GM21360 (cell line): ENCODE results near the gene FZR1.
"Not testable (repeated sequence)": the region's sequence is repeated elsewhere in the genome, so short reads cannot be mapped to it uniquely, and the experiment has no call there.

Experiments
- ATAC-seq: cut with Tn5 transposase; IDR thresholded peaks from one replicate; pipeline ENCODE4 v1.9.1; 2021; ENCODE audit warnings: mild to moderate bottlenecking, moderate library complexity; ENCODE audit not compliant: unreplicated experiment

FZR1 gene

DNA sequence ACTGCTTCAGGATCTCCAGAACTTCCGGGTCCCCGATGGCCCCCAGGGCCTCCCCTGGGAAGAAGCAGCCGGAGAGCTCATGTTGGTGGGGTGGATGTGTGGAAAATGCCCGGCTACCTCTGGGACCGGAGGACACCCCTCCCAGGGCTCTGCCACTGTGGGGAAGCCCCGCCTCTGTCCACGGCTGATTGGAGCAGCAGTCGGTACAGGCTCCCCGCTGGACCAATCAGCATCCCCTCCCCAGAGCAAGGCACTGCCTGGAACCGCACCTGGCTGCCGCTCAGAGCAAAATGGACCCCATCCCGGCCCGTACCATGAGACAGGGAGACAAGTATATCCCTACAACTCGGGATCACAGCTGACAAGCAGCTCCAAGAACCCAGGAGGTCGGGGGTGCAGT, 12.1 kb upstream of the FZR1 start:
- no peak for ATAC-seq

DNA sequence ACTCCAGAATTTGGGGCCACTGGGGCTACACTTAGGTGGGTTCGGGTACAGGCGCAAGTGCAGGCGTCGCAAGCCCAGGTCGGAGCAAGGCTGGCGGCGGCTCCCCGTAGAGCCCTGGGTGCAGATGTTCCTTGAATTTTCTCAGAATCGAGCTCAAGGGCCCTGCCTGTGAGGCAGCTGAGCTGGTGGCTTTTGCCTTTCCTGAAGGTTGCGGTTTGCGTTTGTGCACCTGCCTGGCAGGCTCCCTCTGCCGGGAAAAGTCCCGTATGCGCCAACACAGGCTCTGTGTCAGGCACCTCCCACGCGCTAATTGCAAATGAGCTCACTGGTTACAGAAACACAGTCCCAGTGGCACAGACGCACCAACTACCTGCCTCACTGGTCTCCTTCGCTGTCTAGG, 11.6 kb upstream of the FZR1 start:
- ATAC-seq: no peak

DNA sequence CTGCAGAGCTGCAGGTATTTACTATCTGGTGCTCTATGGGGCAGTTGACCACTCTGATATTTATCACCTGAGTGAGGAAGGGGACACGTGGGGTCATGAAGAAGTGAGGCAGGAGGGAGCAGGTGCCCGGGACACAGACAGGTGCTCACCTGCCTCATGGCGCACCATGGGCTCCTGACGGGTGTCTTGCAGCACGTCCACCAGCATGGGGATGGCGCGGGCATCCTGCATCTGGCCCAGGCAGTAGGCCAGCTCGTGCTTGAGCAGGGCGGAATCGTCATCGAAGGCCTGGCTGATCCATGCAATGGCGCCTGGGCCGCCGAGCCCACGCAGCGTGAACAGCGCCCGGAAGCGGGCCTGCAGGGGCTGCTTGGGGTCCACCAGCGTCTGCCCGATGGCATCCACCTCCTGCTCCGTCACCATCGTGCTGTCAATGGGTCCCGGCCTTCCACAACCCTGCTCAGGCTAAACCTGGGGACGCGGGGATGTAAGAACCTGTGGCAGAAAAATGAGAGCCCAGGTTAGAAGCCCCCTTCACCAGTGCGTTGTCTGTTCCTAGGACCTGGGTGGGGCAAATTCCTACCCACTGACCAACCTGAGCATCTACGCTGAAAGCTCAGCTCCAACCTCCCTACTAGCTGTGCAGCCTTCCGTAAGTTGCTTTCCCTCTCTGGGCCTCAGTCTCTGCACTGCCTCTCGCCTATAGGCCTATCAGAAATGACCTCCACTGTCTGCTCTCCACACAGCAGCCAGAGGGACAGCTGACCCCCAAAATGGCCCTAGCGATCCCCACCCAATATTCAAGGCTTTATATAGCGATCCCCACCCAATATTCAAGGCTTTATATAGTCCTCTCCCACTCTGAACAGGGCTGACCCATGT, 9.5 kb upstream of the FZR1 start:
- ATAC-seq: no peak

DNA sequence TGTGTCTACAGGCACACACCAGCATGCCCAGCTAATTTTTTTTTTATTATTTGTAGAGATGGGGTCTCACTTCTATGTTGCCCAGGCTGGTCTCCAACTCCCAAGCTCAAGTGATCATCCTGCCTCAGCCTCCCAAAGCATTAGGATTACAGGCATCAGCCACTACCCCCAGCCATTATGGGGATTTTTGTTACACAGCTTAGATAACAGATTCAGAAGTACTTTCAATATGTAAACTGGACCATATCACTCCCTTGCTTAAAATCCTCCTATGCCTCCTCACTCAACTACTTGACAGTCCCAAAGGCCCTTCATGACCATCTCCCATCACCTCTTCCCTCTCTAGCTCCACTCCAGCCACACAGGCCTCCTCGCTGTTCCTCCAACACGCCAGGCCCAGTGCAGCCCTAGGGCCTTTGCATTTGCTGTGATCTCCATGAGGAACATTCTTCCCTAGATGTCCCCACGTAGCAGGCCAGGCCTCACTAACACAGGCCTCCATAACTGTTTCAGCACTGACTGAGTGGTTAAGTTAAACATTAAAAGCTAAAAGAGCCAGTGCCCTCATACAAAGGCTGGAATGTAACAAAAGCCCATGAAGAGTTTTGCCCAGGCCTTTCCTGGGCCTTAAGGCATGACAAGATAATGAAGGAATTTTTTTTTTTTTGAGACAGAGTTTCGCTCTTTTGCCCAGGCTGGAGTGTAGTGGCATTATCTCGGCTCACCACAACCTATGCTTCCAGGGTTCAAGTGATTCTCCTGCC, 8.2 kb upstream of the FZR1 start:
- ATAC-seq: no peak

DNA sequence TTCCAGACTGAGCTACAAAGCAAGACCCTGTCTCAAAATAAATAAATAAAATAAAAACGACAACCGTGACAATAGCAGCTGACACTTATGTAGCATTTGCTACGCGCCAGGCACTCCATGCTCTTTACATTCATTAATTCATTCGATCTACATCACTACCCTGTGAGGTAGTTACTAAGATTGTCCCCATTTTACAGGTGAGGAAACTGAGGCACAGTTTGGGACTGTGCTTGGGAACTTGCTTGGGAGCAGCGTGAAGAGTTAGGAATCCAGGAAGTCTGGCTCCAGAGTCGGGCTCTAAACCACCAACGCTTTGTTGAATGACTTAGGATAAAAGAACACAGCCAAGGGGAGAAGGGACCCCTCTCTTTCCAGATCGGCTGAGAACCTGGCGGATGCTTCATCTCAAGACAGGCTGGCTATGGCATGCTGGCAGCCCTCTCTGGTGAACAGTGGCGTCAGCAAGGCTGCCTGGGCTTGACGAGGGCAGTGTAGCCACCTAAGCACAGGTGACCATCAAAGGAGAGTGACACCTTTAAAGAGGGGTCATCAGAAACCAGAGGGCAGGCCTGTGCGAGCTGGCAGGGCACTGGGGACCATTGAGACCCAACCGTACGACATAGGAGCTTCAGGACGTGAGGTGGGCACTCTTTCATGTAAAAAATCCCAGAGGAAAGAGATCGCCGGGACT, 6.2 kb upstream of the FZR1 start:
- no peak for ATAC-seq

DNA sequence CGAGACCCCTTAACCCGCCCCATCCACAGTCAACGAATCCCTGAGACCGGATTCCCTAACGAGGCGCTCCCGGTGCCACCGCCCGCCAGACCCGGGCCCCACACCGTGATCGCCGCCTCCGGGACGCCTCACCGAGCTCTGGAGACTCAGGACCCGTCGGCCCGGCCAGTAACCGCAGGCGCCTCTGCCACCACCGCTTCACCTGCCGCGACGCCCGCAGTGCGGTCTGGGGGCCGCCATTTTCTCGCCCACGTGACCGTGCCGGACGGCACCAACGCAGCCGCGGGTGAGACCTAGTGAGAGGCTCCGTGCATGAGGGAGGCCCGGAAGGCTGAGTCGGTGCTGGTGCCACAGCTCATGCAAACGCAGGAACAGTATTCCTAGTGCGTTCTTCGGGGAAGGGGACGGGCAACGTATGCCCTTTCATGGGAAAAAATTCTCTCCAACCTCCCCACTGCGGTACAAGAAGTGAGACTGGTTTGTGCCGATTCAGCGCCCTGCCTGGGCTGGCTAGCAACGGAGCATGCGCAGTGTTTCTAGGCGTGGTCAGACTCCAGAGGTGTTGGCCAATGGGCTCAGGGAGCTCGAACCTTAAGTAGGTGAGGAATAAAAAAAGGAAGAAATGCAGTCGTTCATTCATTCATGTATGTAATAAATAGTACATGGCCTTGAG, 5.5 kb upstream of the FZR1 start, which contains the start of gene DOHH:
DOHH (minus strand) TSS at position 246 of the 673 bp plus-strand sequence. CDS start 3,860 bp downstream, outside the sequence.
- peak; percentile 82 for ATAC-seq

DNA sequence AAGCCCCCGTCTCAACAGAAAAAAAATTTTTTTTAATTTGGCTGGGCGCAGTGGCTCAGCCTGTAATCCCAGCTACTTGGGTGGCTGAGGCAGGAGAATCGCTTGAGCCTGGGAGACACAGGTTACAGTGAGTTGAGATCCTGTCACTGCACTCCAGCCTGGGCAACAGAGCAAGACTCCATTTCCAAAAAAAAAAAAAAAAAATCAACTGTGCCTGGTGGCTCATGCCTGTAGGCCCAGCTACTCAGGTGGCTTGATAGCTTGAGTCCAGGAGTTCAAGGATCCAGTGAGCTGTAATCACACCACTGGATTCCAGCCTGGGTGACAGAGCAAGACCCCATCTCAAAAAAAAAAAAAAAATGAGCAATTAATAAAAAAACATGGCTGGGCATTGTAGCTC, 4.3 kb upstream of the FZR1 start:
- no peak for ATAC-seq

DNA sequence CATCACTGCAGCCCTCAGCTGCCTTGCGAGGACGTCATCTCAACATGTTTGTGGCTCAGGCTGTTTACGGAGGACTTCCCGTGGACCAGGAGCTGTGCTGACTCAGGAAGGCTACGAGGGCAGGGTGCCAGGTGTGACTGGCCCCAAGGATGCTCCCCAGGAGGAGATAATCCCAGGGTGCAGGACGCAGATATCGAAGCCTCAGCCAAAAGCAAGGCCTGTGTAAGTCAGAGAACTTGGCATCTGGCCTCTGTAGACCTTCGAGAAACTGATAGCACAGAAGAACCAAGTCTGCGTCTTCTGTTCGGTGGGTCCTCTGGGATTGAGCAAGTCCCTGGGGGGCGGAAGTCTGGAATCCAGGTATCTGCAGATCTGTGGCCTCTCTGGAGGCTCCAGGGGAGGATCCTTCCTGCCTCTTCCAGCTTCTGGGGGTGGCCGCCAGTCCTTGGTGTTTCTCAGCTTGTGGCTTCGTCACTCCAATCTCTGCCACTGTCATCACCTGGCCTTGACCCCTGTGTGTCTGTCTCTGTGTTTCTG, 3.0 kb upstream of the FZR1 start:
- ATAC-seq: no peak

DNA sequence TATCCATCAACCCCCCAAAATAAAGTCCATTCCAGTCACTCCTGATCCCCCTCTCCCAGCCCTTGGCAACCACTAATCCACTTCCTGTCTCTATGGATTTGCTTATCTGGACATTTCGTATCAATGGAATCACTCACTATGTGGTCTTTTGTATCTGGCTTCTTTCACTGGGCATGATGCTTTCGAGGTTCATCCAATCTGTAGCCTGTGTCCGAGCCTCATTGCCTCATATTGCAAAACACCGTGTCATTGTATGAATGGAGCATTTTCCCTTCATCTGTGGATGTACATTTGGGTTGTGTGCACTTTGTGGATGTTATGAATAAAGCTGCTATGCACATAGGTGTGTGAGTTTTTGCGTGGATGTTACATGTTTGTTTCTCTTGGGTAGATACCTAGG, 1.4 kb upstream of the FZR1 start:
- ATAC-seq: no peak

DNA sequence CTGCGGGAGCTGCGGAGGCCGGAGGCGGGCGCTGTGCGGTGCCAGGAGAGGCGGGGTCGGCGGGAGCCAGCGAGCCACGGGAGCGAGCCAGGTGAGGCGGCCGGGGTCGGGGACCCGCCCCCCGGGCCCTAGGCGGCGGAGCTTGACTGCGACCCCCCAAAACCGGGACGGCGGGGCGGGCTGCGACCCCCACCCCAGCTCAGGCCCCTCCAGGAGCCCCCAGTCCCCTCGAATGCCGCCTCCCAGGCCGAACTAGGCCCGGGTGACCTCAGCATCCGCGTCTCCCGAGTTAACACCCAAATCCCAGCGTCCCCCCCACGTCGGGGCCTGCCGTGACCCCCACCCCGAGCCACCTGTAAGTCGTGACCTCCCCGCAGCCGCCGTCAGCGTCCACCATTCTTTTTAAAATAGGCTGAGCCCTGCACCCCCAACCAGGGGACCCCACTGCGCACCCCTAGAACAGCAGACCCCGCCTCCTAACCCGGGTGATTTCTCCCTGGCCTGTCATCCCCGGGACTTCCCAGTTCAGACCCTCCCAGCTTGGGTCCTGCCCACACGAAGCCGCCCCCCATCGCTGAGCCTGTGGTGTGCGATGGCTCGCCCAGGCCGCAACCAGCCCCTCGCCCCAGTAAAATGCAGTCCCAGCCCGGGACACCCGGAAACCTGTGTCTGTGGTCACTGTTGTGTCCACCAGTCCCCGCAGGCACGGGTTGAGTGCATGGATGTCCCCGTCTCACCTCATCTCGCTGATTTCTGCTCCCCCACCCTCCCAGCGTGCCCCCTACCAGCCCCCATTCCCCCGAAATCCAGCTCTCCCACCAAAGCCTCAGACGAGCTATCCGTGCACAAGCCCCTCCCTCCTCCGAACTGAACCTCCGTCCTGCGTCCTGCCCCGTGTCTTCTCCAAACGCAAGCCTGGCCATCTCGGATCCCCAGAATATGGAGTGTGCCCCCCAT, 551 bp downstream of the FZR1 start:
- ATAC-seq: peak; percentile 11

DNA sequence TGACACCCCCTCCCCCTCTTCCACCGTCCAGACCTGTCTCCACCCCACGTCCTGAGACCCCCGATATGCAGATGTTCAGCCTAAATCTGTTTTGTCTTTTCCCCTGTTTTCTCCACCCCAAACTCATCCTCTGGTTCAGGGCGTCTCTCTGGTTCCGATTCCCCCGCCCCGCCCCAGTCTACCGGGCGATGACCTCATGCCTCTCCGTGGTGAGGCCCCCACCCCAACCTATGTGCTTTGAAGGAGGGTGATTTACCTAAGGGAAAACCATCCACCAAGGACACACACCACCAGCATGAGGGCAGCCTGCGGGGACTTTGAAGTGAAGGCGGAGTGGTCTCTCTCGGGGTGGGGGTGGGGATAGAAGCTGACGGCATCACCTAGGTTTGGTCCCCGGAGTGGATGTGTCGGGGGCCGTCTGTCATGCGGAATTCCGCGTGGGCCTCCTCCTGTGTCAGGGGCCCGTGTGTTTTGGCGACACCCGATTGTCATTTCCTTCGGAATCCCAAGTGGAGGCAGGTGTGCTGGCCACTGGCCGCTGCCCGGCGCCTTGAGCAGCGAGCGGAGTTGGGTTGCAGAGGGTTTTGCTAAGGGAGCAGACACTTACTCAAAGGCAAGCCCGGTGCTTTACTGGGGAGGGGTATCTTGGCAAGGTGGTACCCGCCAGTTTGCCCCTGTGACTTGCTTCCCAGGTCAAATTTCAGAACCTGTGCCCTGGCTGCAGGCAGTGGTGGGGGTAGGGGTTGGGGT, 1.4 kb downstream of the FZR1 start:
- no peak for ATAC-seq

DNA sequence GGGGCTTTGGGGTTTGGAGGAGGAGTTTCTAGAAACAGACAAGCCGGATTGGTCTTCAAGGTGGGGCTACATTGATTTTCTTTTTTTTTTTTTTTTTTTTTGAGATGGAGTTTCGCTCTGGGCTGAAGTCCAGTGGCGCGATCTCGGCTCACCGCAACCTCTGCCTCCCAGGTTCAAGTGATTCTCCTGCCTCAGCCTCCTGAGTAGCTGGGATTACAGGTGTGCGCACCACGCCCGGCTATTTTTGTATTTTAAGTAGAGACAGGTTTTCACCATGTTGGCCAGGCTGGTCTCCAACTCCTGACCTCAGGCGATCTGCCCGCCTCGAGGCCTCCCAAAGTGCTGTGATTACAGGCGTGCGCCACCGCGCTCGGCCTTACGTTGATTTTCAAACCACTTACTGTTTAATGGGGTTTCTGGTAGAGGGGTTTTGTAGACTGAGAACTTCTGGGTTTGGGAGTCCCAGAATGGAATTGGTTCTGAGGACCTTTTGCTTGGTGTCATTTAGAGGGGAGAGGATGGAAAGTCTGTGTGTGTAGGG, 2.1 kb downstream of the FZR1 start:
- not testable (repeated sequence) for ATAC-seq

DNA sequence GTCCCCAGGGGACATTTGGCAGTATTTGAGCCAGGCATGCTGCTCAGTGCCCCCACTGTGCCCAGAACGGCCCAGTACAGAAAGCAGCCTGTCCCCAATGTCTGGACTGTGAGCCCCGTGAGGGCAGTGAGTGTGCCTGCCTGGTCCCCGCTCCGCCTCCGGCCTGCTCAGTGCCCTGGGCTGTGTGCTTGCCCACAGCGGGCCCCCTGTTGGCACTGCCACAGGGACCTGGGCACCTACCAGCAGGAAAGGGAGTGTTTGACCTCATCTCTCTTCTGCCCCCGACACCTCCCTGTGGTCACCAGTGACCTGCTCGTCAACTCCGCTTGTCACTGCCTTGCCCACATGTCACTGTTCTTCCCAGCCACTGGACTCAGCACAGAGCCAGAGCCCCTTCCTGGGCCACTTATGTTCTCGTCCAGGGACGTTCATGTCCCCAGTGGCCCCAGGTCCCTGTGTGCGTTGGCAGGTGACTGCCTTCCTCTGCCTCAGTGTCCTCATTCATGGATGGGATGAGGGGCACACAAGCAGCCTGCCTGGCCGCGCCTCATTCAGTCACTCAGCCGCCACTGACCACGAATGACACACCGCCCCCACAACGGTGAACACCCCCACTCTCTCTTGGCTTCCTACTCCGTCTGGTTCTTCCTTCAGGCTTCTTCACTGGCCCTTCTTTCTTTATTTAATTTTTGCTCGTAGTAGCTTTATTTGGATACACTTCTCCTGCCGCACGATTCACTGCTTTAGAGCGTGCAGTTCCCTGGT, 2.8 kb downstream of the FZR1 start:
- ATAC-seq: no peak

DNA sequence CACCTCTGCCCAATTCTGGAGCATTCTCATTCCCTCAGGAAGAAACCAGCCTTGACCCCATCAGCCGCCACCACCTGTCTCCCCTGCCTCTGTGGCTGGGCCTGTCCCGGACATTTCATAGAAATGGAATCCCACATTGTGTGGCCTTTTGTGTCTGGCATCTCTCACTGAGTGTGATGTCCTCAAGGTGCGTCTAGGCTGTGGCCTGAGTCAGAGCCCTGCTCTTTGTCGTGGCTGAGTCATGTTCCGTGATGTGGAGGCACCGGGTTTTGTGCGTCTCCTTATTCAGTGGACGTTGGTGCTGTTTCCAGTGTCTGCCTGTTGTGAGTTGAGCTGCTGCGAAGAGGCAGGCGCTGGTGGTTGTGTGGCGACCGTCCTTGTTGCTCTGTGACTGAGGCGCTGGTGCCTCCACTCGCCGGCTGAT, 3.5 kb downstream of the FZR1 start:
- ATAC-seq: no peak

DNA sequence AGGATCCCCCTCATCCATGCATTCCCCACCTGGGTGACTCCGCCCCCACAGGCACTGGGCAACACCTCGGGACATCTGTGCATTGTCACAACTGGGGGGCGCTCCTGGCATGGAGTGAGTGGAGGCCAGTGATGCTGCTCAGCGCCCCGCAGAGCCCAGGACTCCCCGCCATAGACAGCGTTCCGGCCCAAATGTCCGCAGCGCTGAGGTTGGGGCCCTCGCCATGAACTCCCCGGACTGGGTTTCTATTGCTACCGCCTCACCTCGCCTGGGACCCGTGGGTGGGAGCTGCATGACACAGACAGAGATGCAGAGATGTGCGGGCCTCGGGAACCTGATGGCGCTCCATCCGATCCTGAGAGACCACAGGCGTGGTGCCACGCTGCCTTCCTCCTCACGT, 4.6 kb downstream of the FZR1 start:
- no peak for ATAC-seq

DNA sequence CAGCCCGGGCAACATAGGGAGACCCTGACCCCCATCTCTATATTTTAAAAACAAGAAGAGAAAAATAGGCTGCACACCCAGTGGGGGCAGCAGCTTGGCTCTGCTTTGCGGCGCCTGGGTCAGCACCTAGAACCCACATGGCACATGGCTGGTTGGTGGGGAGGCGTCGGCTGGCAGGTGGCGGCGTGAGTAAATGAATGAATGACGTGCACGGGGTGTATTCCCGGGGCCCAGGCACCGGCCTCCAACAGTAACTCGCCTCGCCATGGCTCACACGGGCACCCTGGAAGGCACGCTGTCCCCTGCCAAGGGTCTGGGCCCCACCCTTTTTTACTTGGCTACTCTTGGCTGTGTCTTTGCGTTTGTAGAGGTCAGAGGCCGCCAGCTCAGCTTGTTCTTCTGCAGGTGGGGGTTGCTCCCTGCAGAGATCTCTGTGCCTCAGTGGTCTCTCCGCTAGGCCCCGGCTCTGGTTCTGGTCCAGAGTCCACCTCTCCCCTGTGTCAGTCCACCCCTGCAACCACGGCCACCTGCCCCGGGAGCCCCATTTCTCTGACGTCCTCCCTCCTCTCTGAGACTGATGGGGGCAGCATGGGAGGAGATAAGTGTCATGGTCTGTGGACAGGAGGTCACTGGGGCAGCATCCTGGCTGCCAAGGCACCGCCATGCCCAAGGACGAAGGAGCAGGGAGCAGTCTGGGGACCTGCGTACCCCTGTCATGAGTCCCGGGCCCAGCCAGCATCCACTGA, 5.6 kb downstream of the FZR1 start:
- ATAC-seq: no peak

DNA sequence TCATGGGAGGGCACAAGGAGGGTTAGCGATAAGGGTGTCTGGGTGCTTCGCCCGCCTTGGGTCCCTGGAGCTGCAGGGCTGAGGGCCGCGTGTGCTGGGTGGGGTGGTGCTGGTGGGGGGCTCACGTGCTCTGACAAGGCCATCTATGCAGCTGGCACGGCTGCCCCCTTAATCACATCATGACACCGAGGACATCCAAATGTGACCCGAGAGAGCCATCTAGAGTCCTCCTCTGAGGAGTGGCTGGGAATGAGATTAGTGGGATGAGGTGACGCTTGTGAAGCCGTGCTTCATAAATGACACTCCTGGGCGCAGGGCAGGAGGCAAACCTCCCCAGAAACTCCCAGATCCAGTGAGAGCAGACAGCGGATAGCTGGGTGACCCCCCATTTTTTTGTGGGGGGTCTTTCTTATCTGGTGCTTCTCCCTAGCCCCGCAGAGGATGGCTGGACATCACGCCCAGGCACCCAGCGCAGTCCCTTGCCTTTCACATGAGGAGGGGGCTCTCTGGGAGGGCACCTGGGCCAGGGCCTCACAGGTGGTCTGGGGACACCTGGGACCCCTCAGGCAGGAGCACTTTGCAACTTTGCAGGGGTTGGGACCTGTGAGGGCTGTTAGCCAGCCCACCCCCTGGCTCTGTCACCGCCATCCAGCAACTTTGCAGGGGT, 6.6 kb downstream of the FZR1 start:
- ATAC-seq: no peak
